Thoracic aorta (tissue), 2 donors: ENCODE results near the gene DEAF1. TPM values are rescaled to one million over a fixed set of nuclear protein-coding genes. Genes with fewer than 3 reads are reported as not detected.

Experiments used
- ATAC-seq: fragments of 150-250 bp; one replicate; pipeline ENCODE4 v1.8.0; 2017; ENCODE audit warnings: low read depth; ENCODE audit not compliant: insufficient number of reproducible peaks, low FRiP score
- DNase-seq: peaks from one replicate; pipeline ENCODE4 v3.0.0-alpha.2; 2020; ENCODE audit warnings: low spot score
- H3K27ac ChIP-seq, 2 donors: fragments of 200-600 bp; sonication (generic); 1 replicate in 1 of 2; 2 replicates in 1 of 2; pipeline ENCODE4 v1.5.1; 2016; ENCODE audit warnings: mild to moderate bottlenecking in 2 of 2, moderate library complexity in 2 of 2
- H3K27me3 ChIP-seq: fragments of 200-600 bp; sonication (generic); replicated peaks from 2 replicates; pipeline ENCODE4 v1.6.0; 2016; ENCODE audit warnings: mild to moderate bottlenecking; ENCODE audit not compliant: insufficient read depth
- H3K36me3 ChIP-seq: fragments of 200-600 bp; sonication (generic); one replicate; pipeline ENCODE4 v1.5.1; 2016
- H3K4me1 ChIP-seq, 2 donors: fragments of 200-600 bp; sonication (generic); 1 replicate in 1 of 2; 2 replicates in 1 of 2; pipeline versions ENCODE4 v1.5.1 to v1.6.0; 2016; ENCODE audit warnings: low read depth in 2 of 2, mild to moderate bottlenecking in 1 of 2; ENCODE audit not compliant: control insufficient read depth in 1 of 2
- H3K4me3 ChIP-seq: fragments of 200-600 bp; sonication (generic); 2 replicates; pipeline ENCODE4 v1.5.1; 2016; ENCODE audit warnings: mild to moderate bottlenecking
- H3K9me3 ChIP-seq: fragments of 200-600 bp; sonication (generic); 2 replicates; pipeline ENCODE4 v1.5.1; 2016
- CTCF ChIP-seq: fragments of 200-600 bp; sonication (generic); IDR thresholded peaks from one replicate; pipeline ENCODE4 v1.5.1; 2019; ENCODE audit warnings: antibody characterized with exemption
- total RNA-seq, 2 donors: library from RNA; depleted of rRNA; stranded (reverse); fragments of >200 nt; gene quantifications; one replicate each; pipeline versions ENCODE4 v1.1.0 to v1.2.3, GENCODE V29; 2016

The DEAF1 gene
- total RNA-seq, 2 donors from 2014 or later = 22.1 to 67.0 TPM

DNA sequence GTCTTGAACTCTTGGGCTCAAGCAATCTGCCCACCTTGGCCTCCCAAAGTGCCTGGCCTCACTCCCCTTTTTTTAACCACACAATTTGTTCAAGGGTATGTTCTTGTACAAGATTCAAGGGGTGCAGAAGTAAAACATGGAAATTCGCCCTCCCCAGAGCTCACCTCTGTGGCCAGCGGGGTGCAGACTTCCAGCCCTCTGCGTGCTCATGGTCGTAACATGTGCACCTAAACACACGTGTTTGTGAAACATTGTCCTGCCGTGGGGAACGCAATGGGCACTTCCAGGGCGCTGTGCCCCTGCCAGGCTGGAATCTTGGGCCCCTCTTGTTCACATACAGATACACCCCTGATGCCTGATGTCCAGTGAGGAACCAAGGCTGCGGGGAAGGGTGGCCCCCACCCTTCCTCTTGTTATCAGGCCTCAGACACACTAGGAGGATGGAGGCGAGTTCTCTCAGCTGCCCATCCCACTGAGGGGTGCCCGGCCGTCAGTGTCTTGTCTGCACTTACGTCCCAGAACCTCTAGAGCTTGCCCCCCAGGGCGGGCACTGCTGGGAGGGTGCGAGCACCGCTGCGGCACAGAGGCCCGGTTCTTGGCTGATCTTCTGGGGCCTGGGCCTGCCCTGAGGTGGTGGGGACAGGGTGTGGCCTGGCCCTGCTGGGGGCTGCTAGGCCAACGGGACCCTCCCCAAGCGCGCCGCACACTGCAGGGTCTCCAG, 6.9 kb upstream of the DEAF1 start:
- H3K4me3 ChIP-seq = no peak overlapping the region
- DNase-seq = no peak
- no peaks in the 10 kb centered on the region for H3K9me3 ChIP-seq
- H3K27ac ChIP-seq = peak overlapping the region in 1 of 2 donors; percentile 95
- H3K4me1 ChIP-seq = peaks cover 27 to 62% of the 10 kb centered on the region in 2 donors
- no peak for ATAC-seq
- peaks cover 8% of the 10 kb centered on the region for H3K36me3 ChIP-seq
- H3K27me3 ChIP-seq = no peaks in the 10 kb centered on the region
- no peak for TF ChIP-seq CTCF

- Histone ChIP-seq H3K4me1 (peaks cover 25 to 49% of the 10 kb centered on the region in 2 donors), H3K36me3 (peaks cover 8% of the 10 kb centered on the region), H3K27ac (peak overlapping the region in 1 of 2 donors; percentile 99), H3K27me3 (no peaks in the 10 kb centered on the region), H3K9me3 (no peaks in the 10 kb centered on the region), H3K4me3 (no peak overlapping the region)
- DNase-seq = no peak
- TF ChIP-seq CTCF = no peak
- ATAC-seq = no peak
Observed at GRCh38 chr11:699753-700152, 4.7 kb upstream of the DEAF1 start.

GRCh38 chr11:699116-699508, 4.1 kb upstream of the DEAF1 start:
- H3K4me3 ChIP-seq = no peak overlapping the region
- H3K27me3 ChIP-seq = no peaks in the 10 kb centered on the region
- peak overlapping the region in 1 of 2 donors; percentile 99 for H3K27ac ChIP-seq
- H3K36me3 ChIP-seq = peaks cover 8% of the 10 kb centered on the region
- DNase-seq (no peak), ATAC-seq (no peak)
- no peaks in the 10 kb centered on the region for H3K9me3 ChIP-seq
- H3K4me1 ChIP-seq = peaks cover 28 to 45% of the 10 kb centered on the region in 2 donors
- TF ChIP-seq CTCF = no peak

DNA sequence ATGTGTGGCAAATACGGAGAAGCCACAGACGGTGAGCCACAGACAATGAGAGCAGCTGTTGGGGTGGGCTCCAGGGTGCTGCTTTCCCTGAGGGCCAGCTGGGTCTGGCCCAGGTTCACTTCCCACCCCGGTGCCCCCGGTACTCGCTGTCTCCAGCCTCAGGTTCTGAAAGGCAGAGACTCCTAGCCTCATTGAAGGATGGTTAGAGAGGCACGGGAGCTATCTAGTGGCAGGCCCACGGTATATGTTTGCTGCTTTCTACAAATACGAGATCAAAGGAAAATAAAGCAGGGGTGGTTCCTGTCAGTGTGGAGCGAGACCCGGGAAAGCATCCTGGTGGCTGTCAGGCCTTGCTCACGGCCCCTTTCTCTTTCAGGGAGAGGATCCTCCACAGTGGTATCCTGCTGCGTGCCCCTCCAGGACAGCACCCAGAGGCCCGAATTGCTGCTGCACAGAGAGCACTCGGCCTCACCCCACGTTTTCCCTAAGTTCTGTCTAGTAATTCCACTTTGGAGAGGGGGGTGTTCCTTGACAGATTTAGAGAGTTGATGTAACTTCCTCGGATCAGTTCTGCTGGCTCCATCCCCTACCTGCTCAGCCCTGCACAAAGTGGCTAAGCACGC, 3.6 kb upstream of the DEAF1 start:
- H3K4me3 ChIP-seq = no peak overlapping the region
- no peaks in the 10 kb centered on the region for H3K9me3 ChIP-seq
- peak overlapping the region in 1 of 2 donors; percentile 99 for H3K27ac ChIP-seq
- ATAC-seq = no peak
- peaks cover 8% of the 10 kb centered on the region for H3K36me3 ChIP-seq
- H3K4me1 ChIP-seq = peaks cover 31 to 48% of the 10 kb centered on the region in 2 donors
- DNase-seq = no peak
- H3K27me3 ChIP-seq = no peaks in the 10 kb centered on the region
- TF ChIP-seq CTCF = no peak

DNA sequence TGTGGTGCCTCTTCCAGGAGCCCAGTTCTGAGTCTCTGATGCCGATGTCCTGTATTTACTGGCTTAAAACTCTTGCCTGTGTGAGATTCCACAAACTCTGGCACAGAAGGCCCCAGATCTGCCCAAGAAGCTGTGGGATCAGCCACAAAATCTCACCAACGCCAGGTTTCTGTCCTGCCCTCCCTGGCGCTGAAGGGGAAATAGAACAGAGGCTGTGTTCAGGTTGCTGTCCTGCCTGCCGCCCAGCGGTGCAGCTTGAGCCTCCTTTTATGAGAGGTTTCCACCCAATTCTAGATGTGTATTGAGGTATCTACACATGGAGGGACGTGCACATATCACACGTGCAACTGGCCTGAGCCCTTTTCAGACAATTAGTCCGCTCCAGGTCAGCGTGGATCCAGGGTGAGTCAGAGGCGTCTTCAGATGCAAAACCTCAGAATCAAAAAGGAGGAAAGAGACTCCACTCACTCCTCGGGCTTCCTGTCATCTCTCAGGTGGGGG, 2.8 kb upstream of the DEAF1 start:
- Histone ChIP-seq H3K36me3 (peaks cover 8% of the 10 kb centered on the region), H3K27me3 (no peaks in the 10 kb centered on the region), H3K27ac (peak overlapping the region; percentile 70 to 99), H3K9me3 (no peaks in the 10 kb centered on the region), H3K4me1 (peaks cover 28 to 48% of the 10 kb centered on the region in 2 donors), H3K4me3 (peak overlapping the region; percentile 97)
- no peak for TF ChIP-seq CTCF
- ATAC-seq = no peak
- DNase-seq = no peak
